DMS153 treated with DMSO at 0.1 percent for 48 hours (cell line): ENCODE data around the gene SLAMF1.

Experiments used
- DNase-seq: peaks from one replicate; lab custom pipeline; 2025; ENCODE audit not compliant: unreplicated experiment; lab: John Stamatoyannopoulos, UW

The SLAMF1 gene

GRCh38 chr1:160625321-160625720, 21.5 kb downstream of the SLAMF1 start:
- no peak for DNase-seq

GRCh38 chr1:160624464-160624863, 22.4 kb downstream of the SLAMF1 start:
- no peak for DNase-seq

GRCh38 chr1:160623862-160624261, 23.0 kb downstream of the SLAMF1 start:
- no peak for DNase-seq

- no peak for DNase-seq
Measured at GRCh38 chr1:160623227-160623633, 23.6 kb downstream of the SLAMF1 start.

- DNase-seq: no peak
Measured at GRCh38 chr1:160622501-160623226, 24.2 kb downstream of the SLAMF1 start.

- DNase-seq: no peak
Measured at GRCh38 chr1:160621633-160622413, 25.0 kb downstream of the SLAMF1 start.

- no peak for DNase-seq
Measured at GRCh38 chr1:160620942-160621632, 25.8 kb downstream of the SLAMF1 start.

- DNase-seq: no peak
Measured at GRCh38 chr1:160619742-160620277, 27.0 kb downstream of the SLAMF1 start.

GRCh38 chr1:160618763-160619274, 28.0 kb downstream of the SLAMF1 start:
- no peak for DNase-seq

- DNase-seq: no peak
Measured at GRCh38 chr1:160618327-160618726, 28.5 kb downstream of the SLAMF1 start.

GRCh38 chr1:160615660-160616059, 31.2 kb downstream of the SLAMF1 start:
- DNase-seq: no peak

- no peak for DNase-seq
Measured at GRCh38 chr1:160614410-160614809, 32.4 kb downstream of the SLAMF1 start.

GRCh38 chr1:160612613-160613218, 34.1 kb downstream of the SLAMF1 start:
- DNase-seq: no peak

- DNase-seq: no peak
Measured at GRCh38 chr1:160610569-160611242, 36.1 kb downstream of the SLAMF1 start.

GRCh38 chr1:160608941-160609340, 37.9 kb downstream of the SLAMF1 start:
- DNase-seq: no peak

- DNase-seq: no peak
Measured at GRCh38 chr1:160608514-160608913, 38.3 kb downstream of the SLAMF1 start.

- no peak for DNase-seq
Measured at GRCh38 chr1:160608057-160608456, 38.8 kb downstream of the SLAMF1 start.

- no peak for DNase-seq
Measured at GRCh38 chr1:160607672-160608032, 39.2 kb downstream of the SLAMF1 start.

GRCh38 chr1:160607011-160607671, 39.7 kb downstream of the SLAMF1 start:
- DNase-seq: peak; percentile 87

- DNase-seq: no peak
Measured at GRCh38 chr1:160606611-160607010, 40.2 kb downstream of the SLAMF1 start.
